SK-N-DZ (cell line): ENCODE measurements around the gene ANGPT4. TPM values are rescaled to one million over a fixed set of nuclear protein-coding genes. Genes with fewer than 3 reads are reported as not detected.

Source experiments
- DNase-seq: peaks from one replicate; pipeline ENCODE4 v3.0.0-alpha.2; 2015; ENCODE audit warnings: low spot score
- polyA plus RNA-seq, 2 experiments: library from polyadenylated mRNA; depleted of rRNA; stranded (reverse); fragments of >200 nt; gene quantifications; 2 replicates each; pipeline ENCODE4 v1.2.3, GENCODE V29; 2014

The ANGPT4 gene, protein sequence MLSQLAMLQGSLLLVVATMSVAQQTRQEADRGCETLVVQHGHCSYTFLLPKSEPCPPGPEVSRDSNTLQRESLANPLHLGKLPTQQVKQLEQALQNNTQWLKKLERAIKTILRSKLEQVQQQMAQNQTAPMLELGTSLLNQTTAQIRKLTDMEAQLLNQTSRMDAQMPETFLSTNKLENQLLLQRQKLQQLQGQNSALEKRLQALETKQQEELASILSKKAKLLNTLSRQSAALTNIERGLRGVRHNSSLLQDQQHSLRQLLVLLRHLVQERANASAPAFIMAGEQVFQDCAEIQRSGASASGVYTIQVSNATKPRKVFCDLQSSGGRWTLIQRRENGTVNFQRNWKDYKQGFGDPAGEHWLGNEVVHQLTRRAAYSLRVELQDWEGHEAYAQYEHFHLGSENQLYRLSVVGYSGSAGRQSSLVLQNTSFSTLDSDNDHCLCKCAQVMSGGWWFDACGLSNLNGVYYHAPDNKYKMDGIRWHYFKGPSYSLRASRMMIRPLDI
- not detected in 2 replicates for polyA plus RNA-seq (2014; cell fraction: cytosol; rRNA removed)
- not detected in 2 replicates for polyA plus RNA-seq (2014; cell fraction: nucleus; rRNA removed)

DNA sequence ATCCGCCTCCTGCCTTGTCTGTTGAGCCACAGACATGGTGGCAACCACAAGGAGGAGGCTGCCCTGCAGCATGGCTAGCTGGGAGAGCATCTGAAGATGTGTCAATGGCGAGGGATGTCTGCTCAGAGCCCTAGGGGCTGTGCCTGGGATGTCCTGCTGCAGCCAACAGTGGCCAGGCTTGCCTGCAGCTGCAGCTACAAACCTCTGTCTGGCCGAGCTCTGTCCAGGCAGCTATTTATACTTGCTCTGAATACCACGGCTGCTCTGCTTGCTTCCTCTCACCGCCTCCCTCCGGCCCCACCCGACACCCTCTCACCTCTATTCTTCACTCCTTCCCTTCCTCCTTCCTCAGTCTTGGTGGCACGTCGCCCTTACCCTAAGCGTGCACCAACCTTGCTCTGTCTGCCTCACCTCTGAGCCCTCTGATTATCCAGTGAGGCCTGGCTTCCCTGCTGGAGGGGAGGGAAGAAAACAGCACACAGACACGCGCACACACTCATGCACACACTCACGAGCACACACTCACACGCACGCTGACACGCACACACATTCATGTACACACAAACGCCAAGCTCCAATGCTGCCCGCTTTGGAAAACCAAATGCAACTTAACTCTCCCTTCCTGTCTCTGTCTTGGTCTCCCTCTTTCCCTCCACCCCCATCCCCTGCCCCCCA lies at the start of gene ANGPT4:
TSS of gene ANGPT4 (minus strand) at position 210 of the 675 bp plus-strand sequence. CDS start at position 90, 120 bp downstream.
- no peak for DNase-seq

DNA sequence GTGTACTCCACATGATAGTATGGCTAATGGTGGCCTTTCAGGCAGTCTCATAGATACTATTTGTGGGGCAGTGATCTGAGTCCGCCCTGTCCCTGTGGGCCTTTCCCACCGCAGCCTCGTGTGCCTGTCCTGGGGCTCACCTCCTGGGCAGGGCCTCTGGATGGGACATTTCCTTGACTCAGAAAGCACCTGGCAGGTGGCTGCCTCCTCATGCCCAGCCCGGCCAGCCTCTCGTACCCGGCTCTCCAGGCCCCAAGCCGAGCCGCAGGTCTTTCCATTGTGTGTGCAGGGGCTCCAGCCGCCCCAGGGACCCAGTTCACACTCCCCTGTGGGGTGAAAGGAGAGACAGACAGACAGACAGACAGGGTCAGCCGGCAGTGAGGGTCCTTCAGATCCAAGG lies 47.7 kb upstream of the ANGPT4 start:
- DNase-seq, result no peak

DNA sequence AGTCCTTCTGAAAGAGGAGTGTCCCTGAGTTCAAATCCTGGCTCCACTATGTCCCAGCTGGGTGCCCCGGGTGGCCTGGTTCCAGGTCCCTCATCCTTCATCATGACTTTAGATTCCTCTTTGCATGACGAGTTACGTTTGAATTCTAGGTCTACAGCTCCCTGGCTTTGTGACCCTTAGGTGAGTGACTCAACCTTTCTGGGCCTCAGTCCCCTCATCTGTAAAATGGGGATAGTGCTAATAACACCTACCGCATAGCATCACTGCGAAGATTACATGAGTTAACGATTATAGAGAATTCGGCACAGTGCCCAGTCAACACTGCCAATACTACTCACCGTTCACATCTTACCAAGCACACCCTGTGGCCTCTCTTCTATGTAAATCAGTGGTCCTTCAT lies 46.5 kb upstream of the ANGPT4 start:
- no peak for DNase-seq

DNA sequence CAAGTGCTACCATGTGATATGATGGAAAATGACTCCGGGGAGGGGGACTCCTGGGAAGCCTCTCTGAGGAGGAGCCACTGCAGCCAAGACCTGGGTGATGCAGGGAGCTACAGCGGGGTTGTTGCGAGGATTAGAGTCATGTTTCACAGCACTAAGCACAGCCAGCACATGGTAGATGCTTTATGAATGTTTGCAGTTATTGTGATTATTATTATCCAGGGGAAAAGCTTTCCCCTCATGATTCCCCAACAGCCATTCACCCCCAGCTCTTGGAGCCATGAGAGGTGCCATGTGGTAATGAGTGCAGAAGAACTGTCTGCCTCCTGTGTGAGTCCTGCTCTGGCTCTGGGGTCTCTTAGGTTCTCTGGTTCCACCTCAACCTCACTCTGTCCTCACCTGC lies 46.1 kb upstream of the ANGPT4 start:
- no peak for DNase-seq

DNA sequence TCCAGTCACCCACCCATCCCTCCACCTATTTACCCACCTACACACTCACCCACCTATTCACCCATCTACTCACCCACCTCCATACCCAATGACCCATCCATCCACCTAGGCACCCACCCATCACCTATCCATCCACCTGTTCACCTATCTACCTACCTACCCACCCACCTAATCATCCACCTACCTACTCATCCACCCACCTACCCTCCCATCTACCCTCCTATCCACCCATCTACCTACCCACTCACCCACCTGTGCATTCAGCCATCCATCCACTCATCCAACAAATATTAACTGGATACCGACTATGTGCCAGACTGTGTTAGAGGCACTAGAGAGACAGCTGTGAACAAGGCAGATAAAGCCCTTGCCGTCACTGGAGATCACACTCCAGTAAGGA lies 45.6 kb upstream of the ANGPT4 start:
- DNase-seq, result no peak

DNA sequence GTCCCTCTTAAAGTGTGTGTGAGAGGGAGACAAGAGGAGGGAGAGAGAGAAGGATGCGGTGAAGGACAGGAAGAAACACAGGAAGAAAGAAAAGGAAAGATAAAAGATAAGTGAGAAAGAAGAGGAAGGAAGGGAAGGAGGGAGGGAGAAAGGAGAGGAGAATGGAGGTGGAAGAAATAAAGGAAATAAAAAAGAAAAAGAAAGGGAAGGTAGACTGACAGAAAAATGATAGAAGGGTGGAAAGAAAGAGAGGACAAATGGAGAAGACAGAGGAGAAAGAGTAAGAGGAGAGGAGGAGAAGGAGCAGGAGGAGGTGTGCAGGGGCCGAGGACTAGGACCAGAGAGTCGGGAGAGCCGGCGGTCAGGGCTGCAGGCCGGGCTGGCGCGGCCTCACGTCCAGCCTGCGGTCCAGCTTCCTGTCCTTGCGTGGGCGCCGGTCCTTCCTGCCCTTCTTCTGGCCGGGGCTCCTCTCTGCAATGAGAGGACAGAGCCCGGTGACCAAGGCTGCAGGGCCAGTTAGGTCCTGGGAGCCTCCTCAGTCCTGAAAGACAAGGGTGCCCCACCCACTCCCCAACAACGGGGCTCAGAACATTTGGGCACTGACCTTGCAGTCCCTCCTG lies 44.0 kb upstream of the ANGPT4 start:
- DNase-seq, result no peak

DNA sequence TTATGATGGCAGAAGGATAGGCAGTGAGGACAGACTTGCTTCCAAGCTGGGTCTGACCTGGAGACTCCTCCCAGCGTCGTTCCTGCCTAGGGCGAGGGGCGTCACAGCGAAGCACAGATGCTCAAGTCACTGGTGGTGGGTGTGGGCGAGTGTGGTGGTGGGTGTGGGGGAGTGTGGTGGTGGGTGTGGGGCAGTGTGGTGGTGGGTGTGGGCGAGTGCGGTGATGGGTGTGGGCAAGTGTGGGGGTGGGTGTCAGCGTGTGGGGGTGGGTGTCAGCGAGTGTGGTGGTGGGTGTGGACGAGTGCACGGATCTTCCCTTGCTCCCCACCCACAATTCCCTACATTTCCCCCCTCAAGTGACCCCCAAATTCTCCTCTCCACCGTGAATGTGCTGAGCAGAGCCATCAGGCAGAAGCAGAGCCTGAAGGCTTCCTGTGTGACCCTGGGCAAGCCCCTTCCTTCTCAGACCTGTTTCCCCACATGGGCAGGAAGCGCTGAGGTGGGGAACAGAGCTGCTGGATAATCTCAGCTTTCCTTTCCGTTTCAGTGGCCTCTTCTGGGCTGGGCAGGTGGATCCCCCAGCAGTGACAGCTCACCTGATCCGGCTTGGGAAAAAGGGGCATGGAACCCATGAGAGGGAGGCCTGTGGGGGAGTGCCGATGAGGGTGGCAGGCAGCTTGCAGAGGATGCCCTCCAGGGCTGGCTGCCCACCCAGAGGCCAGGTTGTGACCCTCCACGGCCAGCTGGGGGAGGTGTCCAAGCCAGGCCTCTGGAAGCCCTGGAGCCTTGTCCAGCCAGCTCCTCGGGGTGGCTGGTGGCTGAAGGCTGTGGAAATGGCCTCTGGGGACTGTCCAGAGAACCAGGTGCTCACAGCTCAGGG lies 43.0 kb upstream of the ANGPT4 start:
- DNase-seq, result no peak

DNA sequence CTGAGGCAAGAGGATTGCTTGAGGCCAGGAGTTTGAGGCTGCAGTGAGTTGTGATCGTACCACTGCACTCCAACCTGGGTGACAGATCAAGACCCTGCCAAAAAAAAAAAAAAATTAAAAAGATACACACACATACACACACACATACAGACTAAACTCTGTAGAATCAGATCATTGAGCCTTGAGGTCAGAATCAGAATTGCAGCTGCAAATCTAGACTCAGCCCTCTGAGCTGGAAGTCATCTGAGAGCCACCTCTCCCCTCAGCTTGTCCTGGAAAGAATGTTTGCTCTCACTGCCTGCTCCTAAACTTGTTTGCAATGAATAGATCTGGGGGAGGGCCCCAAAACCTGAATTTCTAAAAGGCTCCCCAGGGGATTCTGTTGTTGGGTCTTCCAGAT lies 41.4 kb upstream of the ANGPT4 start:
- no peak for DNase-seq

DNA sequence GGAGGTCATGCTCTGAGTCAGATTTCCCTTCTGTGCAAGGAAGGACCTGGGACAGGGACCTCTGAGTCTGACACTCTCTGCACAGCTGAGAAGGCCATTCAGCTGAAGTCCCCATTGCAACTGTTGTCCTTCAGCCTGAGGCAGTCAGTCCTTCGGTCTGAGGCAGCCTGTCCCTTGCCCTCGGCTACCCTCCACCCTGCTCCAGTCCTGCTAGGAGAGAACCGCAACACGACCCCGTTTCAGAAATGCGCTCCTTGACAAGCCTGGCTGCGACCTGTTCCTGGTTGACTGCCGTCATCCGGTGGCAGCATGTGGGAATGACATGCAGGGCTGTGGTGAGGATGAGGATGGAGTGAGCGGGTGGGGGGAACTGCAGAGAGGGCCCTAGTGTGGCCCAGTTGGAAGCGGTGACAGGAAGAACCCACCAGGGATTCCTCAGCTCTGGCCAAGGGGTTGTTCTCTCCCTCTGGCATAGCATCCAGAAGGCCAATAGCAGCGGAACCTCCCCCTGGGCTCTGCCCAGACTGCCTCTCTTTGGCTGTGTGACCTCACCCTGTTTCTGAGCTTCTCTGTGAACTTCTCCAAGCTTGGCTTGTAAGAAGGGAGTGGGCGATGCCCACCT lies 40.3 kb upstream of the ANGPT4 start:
- peak; percentile 69 for DNase-seq

DNA sequence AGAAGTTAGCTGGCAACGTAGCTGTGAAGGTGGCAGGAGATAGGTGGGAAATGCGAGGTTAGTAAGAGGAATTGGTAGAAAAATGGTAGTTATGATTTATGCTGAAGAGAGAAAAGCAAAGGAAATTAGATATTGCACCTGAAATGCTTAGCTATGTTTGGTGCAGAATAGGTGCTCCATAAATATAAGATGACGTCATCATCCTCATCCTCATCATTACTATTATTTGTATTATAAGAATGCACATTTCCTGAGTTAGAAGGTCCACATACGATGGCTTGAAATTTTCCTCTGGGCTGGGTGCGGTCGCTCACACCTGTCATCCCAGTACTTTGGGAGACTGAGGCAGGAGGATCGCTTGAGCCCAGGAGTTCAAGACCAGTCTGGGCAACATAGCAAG lies 39.5 kb upstream of the ANGPT4 start:
- no peak for DNase-seq

DNA sequence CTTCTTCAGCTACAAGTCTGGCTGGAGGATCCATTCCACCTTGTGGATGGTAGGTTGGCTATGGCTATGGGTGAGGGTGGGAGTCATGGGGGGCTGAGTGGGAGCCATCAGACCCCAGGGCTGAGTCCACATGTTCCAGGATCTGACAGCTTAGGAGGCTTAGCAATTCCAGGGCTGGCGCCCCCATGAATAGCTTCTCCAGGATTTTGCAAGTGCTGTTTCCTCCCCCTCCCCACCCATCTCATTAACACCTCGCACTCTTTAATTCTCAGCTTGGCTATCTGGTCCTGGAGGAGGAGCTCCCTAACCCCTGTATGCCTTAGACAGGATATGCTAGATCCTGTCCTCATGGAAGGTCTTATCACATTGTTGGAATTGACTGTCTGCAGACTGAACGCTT lies 39.0 kb upstream of the ANGPT4 start:
- DNase-seq, result no peak

DNA sequence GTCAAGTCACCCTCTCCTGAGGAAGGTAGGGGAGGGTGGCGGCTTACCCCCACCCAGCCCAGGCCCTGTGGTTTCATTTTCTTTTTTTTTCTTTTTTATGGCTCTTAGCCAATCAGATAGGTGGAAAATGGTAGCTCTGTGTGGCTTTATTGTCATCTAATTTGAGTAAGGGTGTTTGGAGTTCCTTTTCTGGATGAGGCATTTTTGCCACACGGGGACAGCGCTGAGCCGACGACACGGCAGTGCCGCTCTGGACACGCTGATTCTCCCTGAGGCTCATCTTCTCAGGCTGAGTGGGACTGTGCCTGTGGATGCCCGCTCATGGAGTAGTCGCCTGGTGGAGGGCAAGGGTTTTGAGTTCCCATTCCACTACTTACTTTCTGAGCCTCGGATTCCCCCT lies 37.6 kb upstream of the ANGPT4 start:
- DNase-seq, result no peak

DNA sequence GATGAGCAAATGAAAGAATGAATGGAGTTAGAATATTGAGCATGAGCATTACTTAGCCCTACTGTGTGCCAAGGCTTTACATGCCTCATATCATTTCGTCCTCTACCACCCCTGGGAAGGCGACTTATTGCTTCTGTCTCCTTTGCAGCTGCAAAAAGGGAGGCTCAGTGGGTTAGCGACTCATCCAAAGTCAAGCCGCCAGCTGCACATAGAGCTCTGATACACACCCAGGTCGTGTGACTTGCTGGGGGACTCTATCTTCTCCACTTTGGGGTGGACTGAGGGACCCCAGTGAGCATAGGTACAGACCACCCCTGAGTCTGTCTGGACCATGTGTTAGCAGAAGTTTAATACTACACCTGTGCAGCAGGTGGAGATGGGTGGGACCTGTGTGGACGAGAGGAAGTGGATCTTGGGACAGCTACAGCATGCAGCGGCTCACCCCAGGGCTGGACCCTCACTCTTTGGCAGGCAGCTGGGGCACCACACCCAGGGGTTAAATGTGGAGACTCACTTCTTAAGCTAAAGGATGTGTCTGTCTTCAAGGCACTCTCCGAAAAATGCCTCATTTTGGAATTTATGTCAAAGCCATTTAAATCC lies 36.2 kb upstream of the ANGPT4 start:
- no peak for DNase-seq

DNA sequence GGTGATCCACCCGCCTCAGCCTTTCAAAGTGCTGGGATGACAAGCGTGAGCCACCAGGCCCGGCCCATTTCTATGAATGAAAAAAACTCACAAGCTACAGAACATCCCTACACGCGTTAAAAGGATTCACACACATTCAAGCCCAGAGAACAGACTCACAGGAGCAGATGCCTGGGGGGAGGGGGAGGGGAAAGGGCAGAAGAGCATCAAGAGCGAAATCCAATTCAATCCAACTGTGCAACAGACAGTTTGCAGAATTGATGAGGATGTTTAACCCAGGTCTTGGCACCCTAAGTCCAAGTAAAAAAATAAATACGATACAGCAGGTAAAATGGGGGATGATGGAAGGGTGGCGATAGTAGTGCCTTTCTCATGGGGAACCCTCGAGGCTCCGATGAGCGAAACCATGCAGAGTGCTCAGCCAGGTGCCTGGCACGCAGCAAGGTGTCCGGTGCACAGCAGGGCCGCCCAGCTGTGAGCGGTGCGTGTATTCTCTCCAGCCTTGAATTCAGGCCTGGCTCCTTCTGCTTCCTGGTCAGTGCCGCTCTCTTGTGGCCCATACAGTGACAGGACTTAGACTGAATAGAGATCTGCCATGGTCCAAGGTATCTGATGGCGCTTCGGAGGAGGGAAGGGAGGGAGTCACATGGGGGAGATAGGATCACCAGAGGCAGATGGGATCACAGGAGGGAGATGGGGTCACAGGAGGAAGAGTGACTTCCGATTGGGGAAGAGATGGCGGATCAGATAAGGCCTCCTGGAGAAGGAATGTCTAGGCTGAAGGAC lies 35.4 kb upstream of the ANGPT4 start:
- DNase-seq, result peak; percentile 21

DNA sequence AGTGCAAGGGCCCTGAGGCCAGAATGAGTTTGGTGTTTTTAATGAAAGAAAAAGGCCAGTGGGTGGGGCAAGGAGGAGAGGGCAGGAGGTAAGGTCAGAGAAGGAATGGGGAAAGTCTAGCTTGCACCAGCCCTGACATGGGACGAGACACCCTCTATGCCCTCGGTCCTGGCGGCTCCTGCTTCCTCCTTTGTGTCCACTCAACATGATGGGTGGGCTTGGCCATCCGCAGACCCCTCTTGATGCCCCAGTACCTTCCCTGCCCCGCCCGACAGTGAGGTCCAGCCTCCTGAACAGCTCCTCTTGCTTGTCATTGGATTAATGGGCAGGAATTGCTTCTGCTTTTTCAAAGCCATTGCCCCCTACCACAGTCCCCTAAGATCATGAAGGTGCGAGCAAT lies 33.6 kb upstream of the ANGPT4 start:
- no peak for DNase-seq

DNA sequence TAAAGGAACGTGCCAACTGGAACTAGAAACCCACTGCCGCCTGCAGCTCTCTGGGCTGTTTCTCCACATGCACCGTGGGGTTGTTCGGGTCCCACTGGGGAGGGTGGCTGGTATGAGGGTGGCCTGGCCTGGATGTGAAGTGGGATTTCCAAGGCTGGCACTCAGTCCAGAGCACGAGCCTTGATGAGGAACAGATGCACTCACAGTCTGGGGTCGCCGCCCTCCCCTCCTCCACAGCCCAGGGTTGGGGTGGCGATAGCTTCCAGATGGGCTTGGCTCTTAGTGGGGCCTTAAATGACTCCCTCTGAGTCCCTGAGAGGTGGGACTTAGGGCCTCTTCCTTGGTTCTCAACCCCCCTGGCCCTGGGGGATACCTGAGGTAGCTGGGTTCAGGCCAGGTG lies 30.7 kb upstream of the ANGPT4 start:
- no peak for DNase-seq

DNA sequence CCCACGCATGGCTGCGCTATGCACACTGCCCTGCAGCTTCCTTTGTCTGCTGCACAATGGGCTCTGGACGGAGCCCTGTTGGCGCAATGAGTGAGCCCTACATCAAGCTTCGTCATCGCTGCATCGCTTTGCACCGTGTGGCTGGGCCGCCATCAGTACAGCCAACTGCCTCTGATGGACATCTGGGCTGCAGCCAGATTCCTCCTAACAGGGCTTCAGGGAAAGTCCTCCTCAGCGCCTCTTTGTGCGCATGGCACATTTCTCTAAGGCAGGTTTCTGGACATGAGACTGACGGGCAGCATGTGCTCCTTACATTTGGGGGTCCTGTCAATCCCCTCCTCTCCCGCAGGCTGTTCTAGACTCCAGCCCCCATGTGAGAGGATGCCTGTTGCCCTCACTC lies 29.7 kb upstream of the ANGPT4 start:
- DNase-seq, result no peak

DNA sequence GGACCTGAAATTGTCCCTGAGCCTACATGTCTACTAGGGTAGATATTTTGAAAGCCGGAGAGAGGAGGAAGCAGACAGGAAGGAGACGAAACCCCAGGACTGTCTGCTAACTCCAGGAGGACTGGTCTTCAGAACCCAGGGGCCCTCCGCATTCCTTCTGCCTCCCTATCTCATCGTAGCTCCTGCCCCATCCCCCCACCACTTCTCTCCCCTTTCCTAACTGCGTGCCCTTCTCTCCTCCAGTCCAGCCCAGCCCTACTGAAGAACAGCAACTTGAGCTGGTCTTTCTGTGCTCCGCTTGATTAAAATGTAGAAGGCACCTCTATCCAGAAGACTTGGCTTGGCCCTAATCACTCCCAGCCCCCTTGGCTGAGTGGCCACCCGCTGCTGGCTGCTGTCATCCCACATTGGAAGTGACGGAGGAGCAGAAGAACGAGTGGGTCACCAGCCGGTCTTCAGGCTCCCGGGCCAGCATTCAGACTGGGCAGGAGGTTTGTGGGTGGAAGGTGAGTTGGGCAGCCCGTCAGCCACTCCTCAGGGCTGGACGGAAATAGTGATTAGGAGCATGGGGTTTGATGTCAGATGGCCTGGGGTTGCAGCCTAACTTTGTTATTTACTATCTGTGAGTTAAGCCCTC lies 28.8 kb upstream of the ANGPT4 start:
- no peak for DNase-seq

DNA sequence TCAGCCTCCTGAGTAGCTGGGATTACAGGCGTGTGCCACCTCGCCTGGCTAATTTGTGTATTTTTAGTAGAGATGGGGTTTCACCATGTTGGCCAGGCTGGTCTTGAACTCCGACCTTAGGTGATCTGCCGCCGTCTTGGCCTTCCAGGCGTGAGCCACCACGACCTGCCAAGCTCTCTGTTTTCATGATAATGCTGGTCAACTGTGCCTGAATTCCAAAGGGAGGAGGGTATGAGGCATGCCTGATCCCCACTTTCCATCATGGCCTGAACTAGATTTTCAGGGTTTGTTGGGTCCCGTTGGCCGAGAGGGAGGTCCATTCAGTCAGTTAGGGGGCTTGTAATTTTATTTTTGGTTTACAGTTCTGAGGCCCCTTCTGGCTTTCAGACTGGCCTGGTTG lies 28.0 kb upstream of the ANGPT4 start:
- DNase-seq, result no peak
